Measurements from ENCODE around the gene NQO2. TPM values are rescaled to one million over a fixed set of nuclear protein-coding genes. Genes with fewer than 3 reads are reported as not detected.

Gene NQO2
- total and polyA plus RNA-seq, 7 donors = 42.8 to 201 (median 119) TPM

DNA sequence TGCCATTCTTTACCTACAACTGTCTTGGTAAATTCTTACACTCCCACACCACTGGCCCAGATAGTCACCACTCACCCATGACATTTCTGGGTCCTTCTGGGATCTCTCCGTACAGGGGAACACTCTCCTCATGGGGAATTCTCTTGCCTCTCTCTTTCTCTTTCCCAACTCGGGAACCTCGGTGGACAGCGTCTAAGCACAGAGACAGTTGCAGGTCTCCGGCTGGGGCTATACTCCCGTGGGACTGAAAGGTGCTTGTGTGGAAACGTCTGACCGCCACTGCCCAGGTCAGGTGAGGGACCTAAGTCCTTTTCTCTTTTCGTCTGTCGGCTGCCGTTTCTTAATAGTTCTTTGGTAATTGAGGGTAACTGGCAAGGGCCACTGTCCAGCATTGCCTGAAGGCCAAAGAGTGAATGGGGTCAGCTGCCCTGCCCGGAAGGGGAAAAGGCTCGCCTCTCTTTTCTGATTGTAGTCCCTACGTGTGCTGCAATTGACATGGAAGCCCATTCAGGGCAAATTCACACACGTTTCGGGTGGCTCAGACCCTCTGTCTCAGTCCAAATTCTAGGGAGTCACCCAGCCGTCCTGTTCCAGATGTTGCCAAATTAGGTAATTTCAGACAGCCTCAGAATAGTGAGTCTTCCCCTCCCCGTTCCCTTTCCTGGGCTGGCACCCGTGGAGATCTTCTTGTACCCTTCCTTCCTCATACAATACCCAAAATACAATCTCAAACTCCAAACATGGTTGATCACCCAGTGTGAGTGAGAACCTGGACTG, 37.4 kb downstream of the NQO2 start:
- no peak for ATAC-seq
- Histone ChIP-seq H3K4me3 (no peak overlapping the region), H3K9me3 (no peaks in the 10 kb centered on the region), H3K36me3 (ENCODE audit: insufficient read depth in 1 of 2, low read depth in 1 of 2) (no peaks in the 10 kb centered on the region), H3K4me1 (peaks cover 8% of the 10 kb centered on the region), H3K27me3 (ENCODE audit: insufficient read depth in 3 of 3, low read length in 2 of 3) (no peaks in the 10 kb centered on the region), H3K27ac (no peak overlapping the region)
- intact Hi-C loops (cut with DNase I) = no loop called here
- DNase-seq = no peak
- 64 to 76% (median 71%) methylated on average over 19 of the region's 19 CpGs for WGBS, 3 donors
- TF ChIP-seq, protein P1, sequence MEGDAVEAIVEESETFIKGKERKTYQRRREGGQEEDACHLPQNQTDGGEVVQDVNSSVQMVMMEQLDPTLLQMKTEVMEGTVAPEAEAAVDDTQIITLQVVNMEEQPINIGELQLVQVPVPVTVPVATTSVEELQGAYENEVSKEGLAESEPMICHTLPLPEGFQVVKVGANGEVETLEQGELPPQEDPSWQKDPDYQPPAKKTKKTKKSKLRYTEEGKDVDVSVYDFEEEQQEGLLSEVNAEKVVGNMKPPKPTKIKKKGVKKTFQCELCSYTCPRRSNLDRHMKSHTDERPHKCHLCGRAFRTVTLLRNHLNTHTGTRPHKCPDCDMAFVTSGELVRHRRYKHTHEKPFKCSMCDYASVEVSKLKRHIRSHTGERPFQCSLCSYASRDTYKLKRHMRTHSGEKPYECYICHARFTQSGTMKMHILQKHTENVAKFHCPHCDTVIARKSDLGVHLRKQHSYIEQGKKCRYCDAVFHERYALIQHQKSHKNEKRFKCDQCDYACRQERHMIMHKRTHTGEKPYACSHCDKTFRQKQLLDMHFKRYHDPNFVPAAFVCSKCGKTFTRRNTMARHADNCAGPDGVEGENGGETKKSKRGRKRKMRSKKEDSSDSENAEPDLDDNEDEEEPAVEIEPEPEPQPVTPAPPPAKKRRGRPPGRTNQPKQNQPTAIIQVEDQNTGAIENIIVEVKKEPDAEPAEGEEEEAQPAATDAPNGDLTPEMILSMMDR (IDR thresholded peaks at IDR 0.05) = no peak

DNA sequence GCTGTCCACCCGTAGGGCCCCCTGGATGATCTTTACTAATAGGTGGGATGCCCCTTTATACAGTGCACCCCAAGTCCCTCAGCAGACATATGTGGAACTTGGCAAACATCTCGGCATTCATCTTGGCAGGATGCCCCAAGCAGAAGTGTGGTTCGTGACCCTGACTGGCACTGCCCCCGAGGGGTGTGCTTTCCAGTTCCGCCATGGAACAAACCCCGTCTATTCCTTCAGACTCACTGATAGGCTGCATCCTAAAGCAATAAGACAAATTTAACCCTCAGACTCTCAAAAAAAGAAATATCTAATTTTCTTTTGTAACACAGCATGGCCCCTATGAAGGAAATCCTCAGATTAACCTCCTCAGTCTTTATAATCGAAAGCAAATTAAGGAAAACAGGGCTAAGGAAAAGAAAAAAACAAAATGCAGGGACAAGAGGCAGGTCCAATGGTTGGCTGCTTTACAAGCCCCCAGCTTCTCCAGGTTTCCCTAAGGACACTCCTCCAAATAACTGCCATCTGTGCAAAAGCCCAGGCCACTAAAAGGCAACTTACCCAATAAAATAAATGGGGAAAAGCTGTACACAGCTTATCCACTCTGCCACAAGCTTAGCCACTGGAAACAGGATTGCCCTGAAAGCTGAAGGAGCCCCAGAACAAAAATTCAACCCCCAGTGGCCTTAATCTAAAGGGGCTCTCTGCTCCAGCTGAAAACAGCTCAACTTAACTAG, 38.1 kb downstream of the NQO2 start:
- Histone ChIP-seq H3K27me3 (ENCODE audit: insufficient read depth in 3 of 3, low read length in 2 of 3) (no peaks in the 10 kb centered on the region), H3K9me3 (no peaks in the 10 kb centered on the region), H3K27ac (no peak overlapping the region), H3K36me3 (ENCODE audit: insufficient read depth in 1 of 2, low read depth in 1 of 2) (no peaks in the 10 kb centered on the region), H3K4me3 (no peak overlapping the region), H3K4me1 (peaks cover 8% of the 10 kb centered on the region)
- DNase-seq (no peak), ATAC-seq (no peak)
- WGBS, 3 donors = 41 to 58% (median 43%) methylated on average over 7 of the region's 7 CpGs
- TF ChIP-seq, protein P1 (IDR thresholded peaks at IDR 0.05) = no peak
- intact Hi-C loops (cut with DNase I) = no loop called here

DNA sequence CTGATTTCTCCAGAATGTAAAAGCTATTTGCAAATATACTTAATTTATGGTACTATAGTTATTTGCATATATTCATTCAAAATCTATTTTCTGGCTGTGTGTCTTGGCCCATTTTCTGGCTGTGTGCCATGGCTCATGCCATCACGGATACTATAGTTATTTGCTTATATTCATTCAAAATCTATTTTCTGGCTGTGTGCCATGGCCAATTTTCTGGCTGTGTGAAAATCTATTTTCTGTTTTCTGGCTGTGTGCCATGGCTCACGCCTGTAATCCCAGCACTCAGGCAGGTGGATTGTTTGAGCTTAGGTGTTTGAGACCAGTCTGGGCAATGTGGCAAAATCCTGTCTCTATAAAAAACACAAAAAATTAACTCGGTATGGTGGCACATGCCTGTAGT, 39.7 kb downstream of the NQO2 start:
- Histone ChIP-seq H3K36me3 (ENCODE audit: insufficient read depth in 1 of 2, low read depth in 1 of 2) (no peaks in the 10 kb centered on the region), H3K27me3 (ENCODE audit: insufficient read depth in 3 of 3, low read length in 2 of 3) (no peaks in the 10 kb centered on the region), H3K27ac (no peak overlapping the region), H3K9me3 (no peaks in the 10 kb centered on the region), H3K4me1 (peaks cover 8% of the 10 kb centered on the region), H3K4me3 (no peak overlapping the region)
- DNase-seq = no peak
- WGBS, 3 donors = 51 to 67% (median 59%) methylated on average over 3 of the region's 3 CpGs
- no peak for ATAC-seq
- intact Hi-C loops (cut with DNase I) = no loop called here
- TF ChIP-seq, protein P1 (IDR thresholded peaks at IDR 0.05) = no peak

DNA sequence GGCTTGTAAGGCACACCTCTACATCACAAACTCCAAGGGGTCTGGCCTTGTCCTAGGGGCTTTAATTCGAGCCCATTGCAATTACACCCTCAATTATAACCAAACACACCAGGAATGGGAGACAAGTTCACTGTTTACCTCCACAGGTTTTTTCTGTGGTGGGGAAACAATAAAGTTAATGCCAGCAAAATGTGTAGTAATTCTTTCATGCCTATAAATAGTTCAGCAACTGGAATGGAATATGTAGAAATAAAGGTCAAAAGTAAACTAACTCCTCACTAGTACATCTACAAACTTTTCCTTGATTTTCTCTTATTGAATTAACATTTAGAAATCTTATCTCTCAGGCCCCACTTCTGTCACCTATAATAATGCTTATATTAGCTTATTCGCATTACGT, 41.5 kb downstream of the NQO2 start:
- Histone ChIP-seq H3K9me3 (no peaks in the 10 kb centered on the region), H3K36me3 (ENCODE audit: insufficient read depth in 1 of 2, low read depth in 1 of 2) (no peaks in the 10 kb centered on the region), H3K27ac (no peak overlapping the region), H3K4me1 (peaks cover 8% of the 10 kb centered on the region), H3K27me3 (ENCODE audit: insufficient read depth in 3 of 3, low read length in 2 of 3) (no peaks in the 10 kb centered on the region), H3K4me3 (no peak overlapping the region)
- ATAC-seq (peak in 2 of 4 donors; percentile 34 to 50), DNase-seq (no peak)
- WGBS, 3 donors = 94 to 97% (median 96%) methylated on average over 3 of the region's 3 CpGs
- intact Hi-C loops (cut with DNase I) = no loop called here
- TF ChIP-seq, protein P1 (IDR thresholded peaks at IDR 0.05) = no peak
